ENCODE results near the gene NR2F1-AS1.
"Not testable (repeated sequence)": the region's sequence is repeated elsewhere in the genome, so short reads cannot be mapped to it uniquely, and the experiment has no call there.

The NR2F1-AS1 gene

GRCh38 chr5:93566091-93566490, 14.9 kb downstream of the NR2F1-AS1 start:
- no peak for DNase-seq (ENCODE audit: low read depth in 1 of 2, low spot score in 1 of 2)
- no peak for TF ChIP-seq JUND (IDR thresholded peaks at IDR 0.05; ENCODE audit: low read depth)
- in situ Hi-C loops (cut with HindIII; ENCODE audit: low pct_unique_long_range_greater_than_20kb, low sequenced_read_pairs): no loop called here

GRCh38 chr5:93557021-93557604, 23.9 kb downstream of the NR2F1-AS1 start:
- no peak for TF ChIP-seq JUND (IDR thresholded peaks at IDR 0.05; ENCODE audit: low read depth)
- in situ Hi-C loops (cut with HindIII; ENCODE audit: low pct_unique_long_range_greater_than_20kb, low sequenced_read_pairs): no loop called here
- no peak for DNase-seq (ENCODE audit: low read depth in 1 of 2, low spot score in 1 of 2)

- in situ Hi-C loops (cut with HindIII; ENCODE audit: low pct_unique_long_range_greater_than_20kb, low sequenced_read_pairs); DNase-seq (ENCODE audit: low read depth in 1 of 2, low spot score in 1 of 2): not testable (repeated sequence)
These were observed 31.4 kb downstream of the NR2F1-AS1 start for GRCh38 chr5:93549594-93549993.

DNA sequence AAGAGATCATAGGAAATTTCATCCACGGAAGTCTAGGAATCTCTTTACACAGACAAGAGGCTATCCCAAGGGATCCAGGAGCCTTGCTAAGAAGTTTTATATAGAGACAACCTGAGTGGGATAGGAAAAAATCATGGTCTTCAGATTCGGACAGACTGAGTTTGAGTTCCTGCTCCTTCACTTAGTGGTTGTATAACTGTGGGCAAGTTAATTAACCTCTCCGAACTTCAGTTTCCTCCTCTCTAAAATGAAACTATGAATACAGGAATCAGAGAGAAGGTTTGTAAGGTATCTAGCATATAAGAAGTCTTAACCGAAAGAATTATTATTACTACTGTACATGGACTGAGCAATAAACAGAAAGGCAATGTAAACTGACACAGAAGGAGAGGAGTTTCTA, 35.1 kb downstream of the NR2F1-AS1 start:
- in situ Hi-C loops (cut with HindIII; ENCODE audit: low pct_unique_long_range_greater_than_20kb, low sequenced_read_pairs): no loop called here
- no peak for DNase-seq (ENCODE audit: low read depth in 1 of 2, low spot score in 1 of 2)
- TF ChIP-seq JUND (IDR thresholded peaks at IDR 0.05; ENCODE audit: low read depth): no peak

DNA sequence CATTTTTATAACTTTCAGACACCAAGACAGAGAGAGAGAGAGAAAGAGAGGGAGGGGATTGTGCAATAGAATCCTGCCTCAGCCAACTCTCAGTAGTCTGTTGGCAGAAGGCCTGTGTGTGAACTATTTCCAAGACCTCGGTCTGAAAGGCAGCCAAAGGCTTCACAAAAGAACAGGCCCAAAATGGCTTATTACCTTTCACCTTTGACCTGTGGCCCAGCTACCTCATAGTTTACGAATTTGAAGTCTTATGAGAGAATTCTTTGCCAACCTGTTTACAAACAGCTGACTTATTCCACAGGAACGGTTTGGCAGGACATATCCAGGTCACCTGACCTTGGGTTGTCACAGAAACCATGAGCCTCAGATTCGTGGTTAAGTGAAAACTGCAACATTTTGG, 48.6 kb downstream of the NR2F1-AS1 start:
- in situ Hi-C loops (cut with HindIII; ENCODE audit: low pct_unique_long_range_greater_than_20kb, low sequenced_read_pairs): no loop called here
- DNase-seq (ENCODE audit: low read depth in 1 of 2, low spot score in 1 of 2): peak in 1 of 2 experiments; percentile 24

DNA sequence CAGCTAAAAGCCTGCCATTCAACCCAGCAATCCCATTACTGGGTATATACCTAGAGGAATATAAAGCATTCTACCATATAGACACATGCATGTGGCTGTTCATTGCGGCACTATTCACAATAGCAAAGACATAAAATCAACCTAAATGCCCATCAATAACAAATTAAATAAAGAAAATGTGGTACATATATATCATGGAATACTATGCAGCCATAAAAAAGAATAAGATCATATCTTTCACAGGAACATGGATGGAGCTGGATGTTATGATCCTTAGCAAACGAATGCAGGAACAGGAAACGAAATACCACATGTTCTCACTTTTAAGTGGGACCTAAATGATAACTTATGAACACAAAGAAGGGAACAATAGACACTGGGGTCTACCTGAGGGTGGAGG, 59.2 kb downstream of the NR2F1-AS1 start:
- in situ Hi-C loops (cut with HindIII; ENCODE audit: low pct_unique_long_range_greater_than_20kb, low sequenced_read_pairs); DNase-seq (ENCODE audit: low read depth in 1 of 2, low spot score in 1 of 2): not testable (repeated sequence)

More for the DNA sequence above, 48.6 kb downstream of the NR2F1-AS1 start:
- no peak for TF ChIP-seq JUND (IDR thresholded peaks at IDR 0.05; ENCODE audit: low read depth)

DNA sequence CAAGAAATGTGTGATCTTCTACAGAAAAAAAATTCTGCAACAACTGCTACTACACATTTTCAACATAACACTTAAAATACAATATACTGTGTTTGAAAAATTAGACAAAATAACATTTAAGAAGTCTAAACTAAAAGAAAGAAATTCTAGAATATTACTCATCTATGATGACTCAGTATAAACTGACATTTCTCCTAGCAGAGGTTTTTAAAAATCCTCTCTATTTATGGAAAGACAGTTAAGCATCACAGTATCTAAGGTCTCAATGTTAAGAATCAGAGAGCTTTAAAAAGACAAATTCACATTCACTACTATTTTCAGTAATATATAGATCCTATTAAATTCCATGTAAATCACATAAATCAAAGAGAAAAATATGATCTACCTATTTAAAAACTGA, 61.3 kb downstream of the NR2F1-AS1 start:
- in situ Hi-C loops (cut with HindIII; ENCODE audit: low pct_unique_long_range_greater_than_20kb, low sequenced_read_pairs): no loop called here
- no peak for TF ChIP-seq JUND (IDR thresholded peaks at IDR 0.05; ENCODE audit: low read depth)

DNA sequence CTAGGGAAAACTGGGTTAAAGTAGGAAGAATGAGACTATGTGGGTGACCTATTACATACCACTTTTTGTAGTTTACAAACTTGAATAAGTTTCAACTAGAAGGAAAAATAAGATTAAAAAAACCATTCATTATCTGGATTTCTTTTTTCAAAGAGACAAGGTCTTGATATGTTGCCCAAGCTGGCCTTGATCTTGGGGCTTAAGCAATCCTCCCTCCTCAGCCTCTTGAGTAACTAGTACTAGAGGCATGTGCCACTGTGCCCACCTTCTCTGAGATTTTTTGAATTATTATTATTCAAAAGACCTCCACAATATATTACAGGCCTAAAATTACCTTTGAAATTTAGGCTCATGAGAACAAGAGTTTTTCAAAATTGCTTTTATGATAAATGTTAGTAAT, 63.2 kb downstream of the NR2F1-AS1 start:
- no peak for TF ChIP-seq JUND (IDR thresholded peaks at IDR 0.05; ENCODE audit: low read depth)
- in situ Hi-C loops (cut with HindIII; ENCODE audit: low pct_unique_long_range_greater_than_20kb, low sequenced_read_pairs): no loop called here
- DNase-seq (ENCODE audit: low read depth in 1 of 2, low spot score in 1 of 2): no peak

More for the DNA sequence above, 61.3 kb downstream of the NR2F1-AS1 start:
- no peak for DNase-seq (ENCODE audit: low read depth in 1 of 2, low spot score in 1 of 2)

DNA sequence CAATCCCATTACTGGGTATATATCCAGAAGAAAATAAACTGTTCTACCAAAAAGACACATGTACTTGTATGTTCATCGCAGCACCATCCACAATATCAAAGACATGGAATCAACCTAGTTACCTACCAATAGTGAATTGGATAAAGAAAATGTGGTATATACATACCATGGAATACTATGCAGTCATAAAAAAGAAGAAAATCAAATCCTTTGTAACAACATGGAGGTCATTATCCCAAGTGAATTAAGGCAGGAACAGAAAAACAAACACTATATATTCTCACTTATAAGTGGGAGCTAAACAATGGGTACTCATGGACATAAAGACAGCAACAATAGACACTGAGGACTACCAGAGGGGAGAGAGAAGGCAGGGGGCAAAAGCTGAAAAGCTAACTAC, 67.7 kb downstream of the NR2F1-AS1 start:
- no peak for TF ChIP-seq JUND (IDR thresholded peaks at IDR 0.05; ENCODE audit: low read depth)
- in situ Hi-C loops (cut with HindIII; ENCODE audit: low pct_unique_long_range_greater_than_20kb, low sequenced_read_pairs): no loop called here
- no peak for DNase-seq (ENCODE audit: low read depth in 1 of 2, low spot score in 1 of 2)

GRCh38 chr5:93512799-93513198, 68.2 kb downstream of the NR2F1-AS1 start:
- no peak for DNase-seq (ENCODE audit: low read depth in 1 of 2, low spot score in 1 of 2)
- TF ChIP-seq JUND (IDR thresholded peaks at IDR 0.05; ENCODE audit: low read depth): no peak
- in situ Hi-C loops (cut with HindIII; ENCODE audit: low pct_unique_long_range_greater_than_20kb, low sequenced_read_pairs): no loop called here

DNA sequence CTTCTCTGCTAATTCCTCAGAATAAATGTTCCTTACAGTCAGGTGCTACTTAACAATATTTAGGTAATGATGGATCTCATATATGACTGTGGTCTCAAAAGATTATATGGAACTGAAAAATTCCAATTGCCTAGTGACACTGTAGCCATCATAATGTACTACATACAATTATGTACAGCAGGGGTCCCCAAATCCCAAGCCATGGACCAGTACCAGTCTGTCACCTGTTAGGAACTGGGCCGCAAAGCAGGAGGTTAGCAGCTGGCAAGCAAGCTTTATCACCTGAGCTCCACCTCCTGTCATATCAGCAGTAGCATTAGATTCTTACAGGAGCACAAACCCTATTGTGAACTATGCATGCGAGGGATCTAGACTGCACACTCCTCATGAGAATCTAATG, 69.6 kb downstream of the NR2F1-AS1 start:
- DNase-seq (ENCODE audit: low read depth in 1 of 2, low spot score in 1 of 2): no peak
- in situ Hi-C loops (cut with HindIII; ENCODE audit: low pct_unique_long_range_greater_than_20kb, low sequenced_read_pairs): no loop called here
- no peak for TF ChIP-seq JUND (IDR thresholded peaks at IDR 0.05; ENCODE audit: low read depth)

GRCh38 chr5:93510626-93511380, 70.2 kb downstream of the NR2F1-AS1 start:
- in situ Hi-C loops (cut with HindIII; ENCODE audit: low pct_unique_long_range_greater_than_20kb, low sequenced_read_pairs): no loop called here
- DNase-seq (ENCODE audit: low read depth in 1 of 2, low spot score in 1 of 2): no peak

GRCh38 chr5:93505553-93505952, 75.5 kb downstream of the NR2F1-AS1 start:
- DNase-seq (ENCODE audit: low read depth in 1 of 2, low spot score in 1 of 2); in situ Hi-C loops (cut with HindIII; ENCODE audit: low pct_unique_long_range_greater_than_20kb, low sequenced_read_pairs): not testable (repeated sequence)

More at GRCh38 chr5:93510626-93511380, 70.2 kb downstream of the NR2F1-AS1 start:
- TF ChIP-seq JUND (IDR thresholded peaks at IDR 0.05; ENCODE audit: low read depth): no peak

All from T47D (cell line).